ENCODE data around the gene HDGFL2. TPM values are rescaled to one million over a fixed set of nuclear protein-coding genes. Genes with fewer than 3 reads are reported as not detected.
A peak's percentile ranks its signal among the peaks of the same experiment; 100 is the strongest.

The HDGFL2 gene
- total RNA-seq, 3 donors from 2014 or later = 33.0 to 34.1 (median 33.1) TPM

- DNase-seq (ENCODE audit: low spot score in 2 of 2) = no peak
- intact Hi-C loops (cut with DNase I; ENCODE audit: low total_unique reads) = no loop called here
- no peaks in the 10 kb centered on the region for H3K9me3 ChIP-seq
- H3K4me1 ChIP-seq = peaks cover 7 to 10% of the 10 kb centered on the region in 2 donors
- H3K4me3 ChIP-seq = no peak overlapping the region
- no peak overlapping the region for H3K27ac ChIP-seq
- no peak for TF ChIP-seq CTCF (IDR thresholded peaks at IDR 0.05)
- TF ChIP-seq POLR2AphosphoS5 (IDR thresholded peaks at IDR 0.05) = no peak
- TF ChIP-seq POLR2A (IDR thresholded peaks at IDR 0.05) = no peak
- H3K27me3 ChIP-seq = no peaks in the 10 kb centered on the region
- no peaks in the 10 kb centered on the region for H3K36me3 ChIP-seq
Measured at GRCh38 chr19:4521888-4522242, 49.8 kb downstream of the HDGFL2 start.

- peaks cover 7 to 10% of the 10 kb centered on the region in 2 donors for H3K4me1 ChIP-seq
- TF ChIP-seq POLR2A (IDR thresholded peaks at IDR 0.05) (no peak), CTCF (IDR thresholded peaks at IDR 0.05) (no peak), POLR2AphosphoS5 (IDR thresholded peaks at IDR 0.05) (no peak)
- no peak overlapping the region for H3K27ac ChIP-seq
- DNase-seq (ENCODE audit: low spot score in 2 of 2) = no peak
- intact Hi-C loops (cut with DNase I; ENCODE audit: low total_unique reads) = no loop called here
- H3K9me3 ChIP-seq = no peaks in the 10 kb centered on the region
- H3K4me3 ChIP-seq = no peak overlapping the region
- H3K27me3 ChIP-seq = no peaks in the 10 kb centered on the region
- H3K36me3 ChIP-seq = no peaks in the 10 kb centered on the region
Measured at GRCh38 chr19:4522291-4523002, 50.4 kb downstream of the HDGFL2 start.

GRCh38 chr19:4523306-4524110 lies 51.4 kb downstream of the HDGFL2 start:
- DNase-seq (ENCODE audit: low spot score in 2 of 2) = no peak
- Histone ChIP-seq H3K4me1 (peaks cover 7 to 10% of the 10 kb centered on the region in 2 donors), H3K4me3 (no peak overlapping the region), H3K9me3 (no peaks in the 10 kb centered on the region), H3K27me3 (no peaks in the 10 kb centered on the region), H3K27ac (no peak overlapping the region), H3K36me3 (no peaks in the 10 kb centered on the region)
- intact Hi-C loops (cut with DNase I; ENCODE audit: low total_unique reads) = no loop called here
- TF ChIP-seq CTCF (IDR thresholded peaks at IDR 0.05) = peak in 2 of 3 donors; percentile 25 to 28
- TF ChIP-seq POLR2AphosphoS5 (IDR thresholded peaks at IDR 0.05) = no peak

GRCh38 chr19:4524808-4525562 lies 52.9 kb downstream of the HDGFL2 start:
- DNase-seq (ENCODE audit: low spot score in 2 of 2) = no peak
- no peaks in the 10 kb centered on the region for H3K4me1 ChIP-seq
- TF ChIP-seq POLR2A (IDR thresholded peaks at IDR 0.05) = no peak
- TF ChIP-seq CTCF (IDR thresholded peaks at IDR 0.05) = peak in 2 of 3 donors; percentile 31 to 38
- no peaks in the 10 kb centered on the region for H3K27me3 ChIP-seq
- H3K36me3 ChIP-seq = no peaks in the 10 kb centered on the region
- H3K4me3 ChIP-seq = no peak overlapping the region
- no peak overlapping the region for H3K27ac ChIP-seq
- intact Hi-C loops (cut with DNase I; ENCODE audit: low total_unique reads) = no loop called here
- H3K9me3 ChIP-seq = no peaks in the 10 kb centered on the region

All from breast epithelium (tissue), 4 donors.